ENCODE measurements around the gene ADIG.

ADIG gene

DNA sequence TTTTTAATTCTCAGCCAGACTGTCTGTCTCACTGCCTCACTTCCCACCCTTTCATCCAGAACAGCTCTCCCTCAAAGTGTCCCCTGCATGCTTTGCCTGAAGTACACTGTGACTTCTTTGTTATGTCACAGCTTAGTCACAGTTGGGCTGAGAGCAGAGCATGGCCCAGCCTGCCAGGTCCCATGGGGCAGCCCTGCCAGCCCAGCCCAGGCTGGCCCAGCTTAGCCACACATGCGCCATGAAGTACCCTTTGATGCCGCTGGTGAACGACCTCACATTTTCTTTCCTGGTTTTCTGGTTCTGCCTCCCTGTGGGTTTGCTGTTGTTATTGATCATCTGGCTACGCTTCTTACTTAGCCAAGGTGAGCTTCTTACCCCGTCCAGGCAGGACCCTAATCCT, at the start of gene ADIG:
Gene ADIG, plus strand, starts transcription at position 185 of the 400 bp plus-strand sequence. Its CDS starts 54 bp downstream, at position 239.
- H3K27ac ChIP-seq (ENCODE audit: low read length), result no peak within 1 kb of the TSS
- H3K9me3 ChIP-seq (ENCODE audit: insufficient read depth, low read depth, low read length), result no peaks in the 10 kb centered on the region
- no peak within 1 kb of the TSS for H3K4me3 ChIP-seq (ENCODE audit: low read length)
- no peak within 1 kb of the TSS for H3K9ac ChIP-seq (ENCODE audit: low read depth, low read length)
- no peaks in the 10 kb centered on the region for H3K27me3 ChIP-seq (ENCODE audit: insufficient read depth, low read length)
- peaks cover 18% of the 10 kb centered on the region; the same call in 1 of the 2 replicates for H3K36me3 ChIP-seq (ENCODE audit: insufficient read depth, low read depth, low read length)
- H3K4me1 ChIP-seq (ENCODE audit: insufficient read depth, low read length), result no peaks in the 10 kb centered on the region

DNA sequence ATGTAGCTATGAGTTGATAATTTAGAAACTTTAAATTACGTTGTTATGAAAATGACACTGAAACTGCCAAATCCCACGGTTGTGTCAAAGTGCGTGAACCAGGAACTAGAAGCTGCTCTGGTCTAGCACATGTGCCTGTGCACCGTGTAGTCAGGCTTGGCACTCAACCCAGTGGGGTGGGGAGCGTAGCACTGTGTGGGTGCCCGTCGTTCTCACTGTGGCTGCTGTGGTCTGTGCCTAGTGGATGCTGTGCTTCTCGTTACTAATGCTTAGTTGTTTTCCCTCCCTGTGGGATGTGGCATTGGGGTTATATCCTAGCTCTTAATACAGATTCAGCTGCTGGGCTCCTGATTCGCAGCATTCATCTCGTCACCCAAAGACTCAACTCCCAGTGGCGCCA, 46.2 kb upstream of the ADIG start:
- Histone ChIP-seq H3K9me3 (ENCODE audit: insufficient read depth, low read depth, low read length) (no peaks in the 10 kb centered on the region), H3K4me3 (ENCODE audit: low read length) (no peak overlapping the region), H3K9ac (ENCODE audit: low read depth, low read length) (no peak overlapping the region), H3K4me1 (ENCODE audit: insufficient read depth, low read length) (no peaks in the 10 kb centered on the region), H3K27ac (ENCODE audit: low read length) (no peak overlapping the region), H3K36me3 (ENCODE audit: insufficient read depth, low read depth, low read length) (peaks cover 91% of the 10 kb centered on the region), H3K27me3 (ENCODE audit: insufficient read depth, low read length) (no peaks in the 10 kb centered on the region)

DNA sequence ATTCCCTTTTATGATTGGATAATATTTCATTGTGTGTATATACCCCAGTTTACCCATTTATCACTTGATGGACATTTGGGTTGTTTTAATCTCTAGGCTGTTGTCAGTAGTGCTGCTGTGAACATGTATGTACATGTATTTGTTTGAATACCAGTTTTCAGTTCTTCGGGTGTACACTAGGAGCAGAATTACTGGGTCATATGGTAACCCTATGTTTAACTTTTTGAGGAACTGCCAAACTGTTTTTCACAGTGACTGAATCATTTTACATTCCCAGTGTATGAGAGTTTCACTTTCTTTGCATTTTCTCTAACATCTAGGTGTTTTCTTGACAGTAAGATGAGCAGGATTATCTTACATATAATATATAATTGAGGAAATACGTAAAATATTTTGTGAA, 44.7 kb upstream of the ADIG start:
- no peaks in the 10 kb centered on the region for H3K9me3 ChIP-seq (ENCODE audit: insufficient read depth, low read depth, low read length)
- H3K9ac ChIP-seq (ENCODE audit: low read depth, low read length), result no peak overlapping the region
- no peaks in the 10 kb centered on the region for H3K27me3 ChIP-seq (ENCODE audit: insufficient read depth, low read length)
- no peaks in the 10 kb centered on the region for H3K4me1 ChIP-seq (ENCODE audit: insufficient read depth, low read length)
- H3K27ac ChIP-seq (ENCODE audit: low read length), result no peak overlapping the region
- no peak overlapping the region for H3K4me3 ChIP-seq (ENCODE audit: low read length)
- peaks cover 95% of the 10 kb centered on the region for H3K36me3 ChIP-seq (ENCODE audit: insufficient read depth, low read depth, low read length)

DNA sequence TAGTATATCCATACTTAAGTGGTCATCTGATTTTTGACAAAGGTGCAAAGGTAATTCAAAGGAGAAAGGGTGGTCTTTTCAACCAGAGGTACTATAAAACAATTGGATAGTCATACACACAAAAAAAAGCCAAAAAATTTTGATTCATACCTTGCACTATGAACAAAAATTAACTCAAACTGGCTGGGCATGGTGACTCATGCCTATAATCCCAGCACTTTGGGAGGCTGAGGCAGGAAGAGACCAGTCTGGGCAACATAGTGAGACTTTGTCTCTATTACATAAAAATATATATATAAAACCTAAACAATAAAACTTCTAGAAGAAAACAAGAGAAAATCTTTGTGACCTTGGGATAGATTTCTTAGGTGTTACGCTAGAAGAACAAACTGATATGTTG, 43.8 kb upstream of the ADIG start:
- Histone ChIP-seq H3K36me3 (ENCODE audit: insufficient read depth, low read depth, low read length) (peaks cover 97% of the 10 kb centered on the region), H3K27ac (ENCODE audit: low read length) (no peak overlapping the region), H3K4me3 (ENCODE audit: low read length) (no peak overlapping the region), H3K27me3 (ENCODE audit: insufficient read depth, low read length) (no peaks in the 10 kb centered on the region), H3K9me3 (ENCODE audit: insufficient read depth, low read depth, low read length) (no peaks in the 10 kb centered on the region), H3K4me1 (ENCODE audit: insufficient read depth, low read length) (no peaks in the 10 kb centered on the region), H3K9ac (ENCODE audit: low read depth, low read length) (no peak overlapping the region)

DNA sequence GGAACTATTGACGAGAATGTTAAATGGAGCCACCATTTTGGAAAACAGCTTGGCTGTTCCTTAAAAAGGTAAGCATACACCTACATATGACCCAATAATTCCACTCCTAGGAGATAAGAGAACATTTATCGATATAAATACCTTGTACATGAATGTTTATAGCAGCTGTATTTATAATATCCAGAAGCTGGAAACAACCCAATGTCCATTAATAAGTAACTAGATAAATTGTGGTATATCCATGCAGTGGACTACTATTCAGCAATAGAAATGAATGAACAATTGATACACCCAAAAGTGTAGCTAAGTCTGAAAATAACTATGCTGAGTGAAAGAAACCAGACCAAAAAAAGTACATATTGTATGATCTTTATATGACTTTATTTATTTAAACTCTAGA, 42.2 kb upstream of the ADIG start:
- Histone ChIP-seq H3K4me3 (ENCODE audit: low read length) (no peak overlapping the region), H3K9ac (ENCODE audit: low read depth, low read length) (no peak overlapping the region), H3K27ac (ENCODE audit: low read length) (no peak overlapping the region), H3K9me3 (ENCODE audit: insufficient read depth, low read depth, low read length) (no peaks in the 10 kb centered on the region), H3K36me3 (ENCODE audit: insufficient read depth, low read depth, low read length) (peaks cover 99% of the 10 kb centered on the region), H3K27me3 (ENCODE audit: insufficient read depth, low read length) (no peaks in the 10 kb centered on the region), H3K4me1 (ENCODE audit: insufficient read depth, low read length) (no peaks in the 10 kb centered on the region)

DNA sequence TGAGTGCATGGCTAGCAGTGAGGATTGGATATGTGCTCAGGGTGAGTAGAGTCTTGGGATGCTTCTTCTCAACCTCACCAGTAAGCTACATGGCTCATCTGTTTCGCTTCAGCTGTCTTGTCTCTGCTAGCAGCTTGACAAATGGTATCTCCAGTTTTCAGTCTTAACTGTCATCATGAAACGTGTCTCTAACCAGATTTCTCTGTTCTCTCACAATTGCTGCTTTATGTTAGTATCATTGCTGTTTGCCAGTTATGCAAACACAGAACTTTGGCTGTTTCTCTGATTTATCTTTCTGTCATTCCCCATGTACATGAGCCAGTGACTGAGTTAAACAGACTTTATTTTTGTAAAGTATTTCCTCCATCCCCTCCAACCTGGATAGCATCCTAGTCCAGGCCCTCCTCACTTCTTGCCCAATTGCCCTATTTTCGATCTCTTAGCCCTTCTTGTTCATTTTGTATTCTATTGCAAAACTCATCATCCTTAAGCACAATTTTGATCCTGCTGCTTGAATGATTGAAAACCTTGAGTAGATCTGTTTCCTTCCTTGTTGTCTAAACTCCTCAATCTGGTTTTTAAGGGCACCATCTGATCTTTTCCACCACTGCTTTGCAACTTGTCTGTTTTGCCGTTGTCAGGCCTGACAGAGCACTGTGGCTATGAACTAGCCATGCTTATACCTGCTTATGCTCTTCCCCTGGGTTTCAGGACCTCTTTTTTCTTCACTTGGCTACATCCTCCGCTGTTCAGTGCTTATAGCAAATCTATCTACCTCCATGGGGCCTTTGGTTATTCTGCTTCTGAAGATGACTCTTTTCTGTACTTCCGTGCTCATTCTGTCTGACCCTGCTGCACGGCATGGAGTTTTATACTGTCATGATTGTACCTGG, 37.7 kb upstream of the ADIG start:
- H3K9ac ChIP-seq (ENCODE audit: low read depth, low read length), result no peak overlapping the region
- H3K4me3 ChIP-seq (ENCODE audit: low read length), result no peak overlapping the region
- H3K9me3 ChIP-seq (ENCODE audit: insufficient read depth, low read depth, low read length), result no peaks in the 10 kb centered on the region
- H3K27ac ChIP-seq (ENCODE audit: low read length), result no peak overlapping the region
- H3K4me1 ChIP-seq (ENCODE audit: insufficient read depth, low read length), result no peaks in the 10 kb centered on the region
- no peaks in the 10 kb centered on the region for H3K27me3 ChIP-seq (ENCODE audit: insufficient read depth, low read length)
- peaks cover 99% of the 10 kb centered on the region for H3K36me3 ChIP-seq (ENCODE audit: insufficient read depth, low read depth, low read length)

DNA sequence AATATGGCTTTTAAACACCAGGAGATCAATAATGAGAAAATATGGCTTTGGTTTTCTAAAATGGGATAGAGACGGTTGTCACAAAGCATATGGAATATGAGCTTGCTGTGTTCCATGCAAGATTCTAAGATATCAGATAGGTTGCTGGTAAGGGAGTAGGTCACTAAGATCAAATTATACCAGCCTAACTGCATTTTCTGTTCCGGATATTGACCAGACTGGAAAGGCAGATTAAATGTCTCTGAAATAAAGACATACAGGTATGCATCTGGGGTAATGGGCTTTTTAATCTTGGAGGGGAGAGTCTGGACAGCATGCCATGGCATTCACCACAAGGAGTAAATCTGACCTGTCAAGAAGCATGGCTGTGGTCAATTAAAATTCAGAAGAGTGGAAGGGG, 35.2 kb upstream of the ADIG start:
- H3K36me3 ChIP-seq (ENCODE audit: insufficient read depth, low read depth, low read length), result peaks cover 91% of the 10 kb centered on the region
- no peak overlapping the region for H3K4me3 ChIP-seq (ENCODE audit: low read length)
- H3K9ac ChIP-seq (ENCODE audit: low read depth, low read length), result no peak overlapping the region
- no peaks in the 10 kb centered on the region for H3K9me3 ChIP-seq (ENCODE audit: insufficient read depth, low read depth, low read length)
- no peak overlapping the region for H3K27ac ChIP-seq (ENCODE audit: low read length)
- no peaks in the 10 kb centered on the region for H3K4me1 ChIP-seq (ENCODE audit: insufficient read depth, low read length)
- H3K27me3 ChIP-seq (ENCODE audit: insufficient read depth, low read length), result no peaks in the 10 kb centered on the region

DNA sequence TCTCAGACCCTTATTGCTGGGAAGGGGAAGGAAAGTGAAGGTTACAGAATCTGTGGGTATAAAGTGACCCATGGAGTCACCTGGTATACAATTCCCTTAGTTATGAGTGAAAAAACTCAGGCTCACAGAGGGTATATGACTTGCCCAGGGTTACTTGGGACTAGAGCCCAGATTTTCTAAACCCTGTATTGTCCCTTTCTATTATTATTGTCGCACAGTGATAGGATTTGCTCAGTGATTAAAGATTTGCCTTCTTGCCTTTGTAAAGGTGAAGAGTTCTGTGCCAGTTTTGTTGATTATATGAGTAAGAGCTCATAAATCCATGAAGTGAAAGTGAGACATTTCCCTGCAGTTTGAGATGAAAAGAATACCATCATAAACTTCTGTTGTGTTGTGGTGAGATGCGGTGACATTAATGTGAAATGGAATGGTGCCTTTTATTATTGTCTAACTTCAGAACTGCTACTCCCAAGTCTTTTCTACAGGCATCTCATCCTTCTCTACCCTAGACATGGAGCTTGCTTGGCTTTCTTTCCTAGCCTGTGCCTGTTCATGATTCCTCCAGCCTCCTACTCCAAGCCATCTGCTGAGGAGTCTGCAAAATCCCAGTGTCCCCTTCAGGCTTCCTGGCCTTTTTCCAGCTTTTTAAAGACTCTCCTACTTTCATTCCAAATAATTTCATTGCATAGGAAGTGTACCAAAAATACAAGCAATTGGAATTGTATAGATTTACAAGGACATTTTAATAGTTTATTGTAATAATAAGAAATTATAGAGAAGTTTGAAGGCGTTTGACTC, 33.5 kb upstream of the ADIG start:
- Histone ChIP-seq H3K4me1 (ENCODE audit: insufficient read depth, low read length) (no peaks in the 10 kb centered on the region), H3K9ac (ENCODE audit: low read depth, low read length) (no peak overlapping the region), H3K27ac (ENCODE audit: low read length) (no peak overlapping the region), H3K27me3 (ENCODE audit: insufficient read depth, low read length) (no peaks in the 10 kb centered on the region), H3K9me3 (ENCODE audit: insufficient read depth, low read depth, low read length) (no peaks in the 10 kb centered on the region), H3K4me3 (ENCODE audit: low read length) (no peak overlapping the region), H3K36me3 (ENCODE audit: insufficient read depth, low read depth, low read length) (peaks cover 91% of the 10 kb centered on the region)

DNA sequence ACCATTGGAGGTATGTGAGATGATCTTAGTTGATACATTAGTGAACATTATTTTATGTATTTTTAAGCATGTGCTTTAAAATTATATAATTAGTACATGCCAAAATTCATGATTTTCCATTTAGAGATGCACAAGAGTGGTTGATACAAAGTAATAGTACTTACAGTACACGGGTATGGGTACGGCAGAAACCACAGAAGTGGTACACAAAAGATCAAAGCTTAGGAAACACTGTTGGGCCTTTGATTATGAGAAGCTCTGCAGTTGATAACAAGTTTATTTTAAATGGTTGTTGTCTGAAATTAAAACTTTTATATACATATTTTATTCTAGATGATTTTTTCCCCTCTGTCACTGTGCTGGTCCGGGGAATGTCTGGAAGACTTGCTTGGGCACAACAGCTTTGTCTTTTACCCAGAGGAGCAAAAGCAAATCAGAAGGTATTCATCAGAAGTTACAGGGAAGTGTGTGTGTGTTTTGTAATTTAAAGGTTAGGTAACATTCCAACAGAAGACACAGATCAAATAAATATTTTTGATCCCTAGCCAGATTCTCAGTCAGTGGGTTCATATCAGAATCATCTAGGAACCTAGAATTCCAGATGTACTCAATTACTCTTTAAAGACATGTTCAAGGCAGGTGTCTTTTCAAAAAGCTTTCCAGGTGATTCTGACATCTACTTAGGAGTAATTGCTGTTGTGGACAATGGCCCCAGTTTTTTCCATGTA, 32.5 kb upstream of the ADIG start:
- H3K9ac ChIP-seq (ENCODE audit: low read depth, low read length), result no peak overlapping the region
- no peak overlapping the region for H3K27ac ChIP-seq (ENCODE audit: low read length)
- no peaks in the 10 kb centered on the region for H3K9me3 ChIP-seq (ENCODE audit: insufficient read depth, low read depth, low read length)
- H3K36me3 ChIP-seq (ENCODE audit: insufficient read depth, low read depth, low read length), result peaks cover 91% of the 10 kb centered on the region
- no peak overlapping the region for H3K4me3 ChIP-seq (ENCODE audit: low read length)
- no peaks in the 10 kb centered on the region for H3K27me3 ChIP-seq (ENCODE audit: insufficient read depth, low read length)
- no peaks in the 10 kb centered on the region for H3K4me1 ChIP-seq (ENCODE audit: insufficient read depth, low read length)

DNA sequence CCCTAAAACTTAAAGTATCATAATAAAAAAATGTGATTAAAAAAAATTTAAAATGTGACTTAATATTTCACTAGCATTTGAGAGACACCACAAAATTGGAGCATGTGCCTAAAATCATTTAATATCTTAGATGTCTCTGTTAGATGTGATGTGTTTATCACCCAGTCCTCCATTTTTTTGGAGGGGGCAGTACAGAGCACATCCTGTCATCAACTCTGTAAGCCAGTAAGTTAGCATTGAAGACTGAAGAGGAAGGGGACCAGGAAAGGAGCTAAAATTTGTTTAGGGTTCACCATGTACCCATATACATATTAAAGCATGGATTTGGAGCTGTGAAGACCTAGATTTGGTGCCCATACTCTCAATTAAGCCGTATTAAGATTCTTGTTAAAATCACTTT, 30.7 kb upstream of the ADIG start:
- Histone ChIP-seq H3K27ac (ENCODE audit: low read length) (no peak overlapping the region), H3K9me3 (ENCODE audit: insufficient read depth, low read depth, low read length) (no peaks in the 10 kb centered on the region), H3K4me1 (ENCODE audit: insufficient read depth, low read length) (no peaks in the 10 kb centered on the region), H3K4me3 (ENCODE audit: low read length) (no peak overlapping the region), H3K36me3 (ENCODE audit: insufficient read depth, low read depth, low read length) (peaks cover 92% of the 10 kb centered on the region), H3K9ac (ENCODE audit: low read depth, low read length) (no peak overlapping the region), H3K27me3 (ENCODE audit: insufficient read depth, low read length) (no peaks in the 10 kb centered on the region)

DNA sequence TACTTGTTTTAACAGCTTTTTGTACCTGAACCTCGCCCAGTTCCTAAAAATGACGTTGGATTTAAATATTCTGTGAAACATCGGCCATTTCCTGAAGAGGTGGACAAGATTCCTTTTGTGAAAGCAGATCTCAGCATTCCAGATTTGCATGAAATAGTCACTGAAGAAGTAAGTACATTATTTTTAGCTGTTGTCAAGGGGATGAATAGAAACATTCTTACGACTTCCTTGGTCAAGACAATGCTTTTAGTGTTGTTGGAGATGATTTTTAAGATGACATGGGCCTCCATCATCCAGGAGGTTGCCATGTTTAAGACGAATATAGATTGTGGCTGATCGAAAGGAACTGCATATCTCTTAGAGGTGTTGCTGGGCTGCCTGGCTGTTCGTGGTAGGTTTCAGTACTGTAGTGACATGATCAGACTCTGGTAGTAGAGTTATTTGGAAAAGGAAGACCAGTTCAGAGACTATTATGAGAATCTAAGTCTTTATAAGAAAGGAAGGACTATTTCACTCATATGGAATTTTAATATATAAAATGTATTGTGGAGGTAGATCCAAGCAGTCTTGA, 29.9 kb upstream of the ADIG start:
- Histone ChIP-seq H3K36me3 (ENCODE audit: insufficient read depth, low read depth, low read length) (peaks cover 89% of the 10 kb centered on the region), H3K27ac (ENCODE audit: low read length) (no peak overlapping the region), H3K4me3 (ENCODE audit: low read length) (no peak overlapping the region), H3K9ac (ENCODE audit: low read depth, low read length) (no peak overlapping the region), H3K9me3 (ENCODE audit: insufficient read depth, low read depth, low read length) (no peaks in the 10 kb centered on the region), H3K27me3 (ENCODE audit: insufficient read depth, low read length) (no peaks in the 10 kb centered on the region), H3K4me1 (ENCODE audit: insufficient read depth, low read length) (no peaks in the 10 kb centered on the region)
